Activated T-cell treated with anti-CD3 and anti-CD28 coated beads, Interleukin-2, amount 50 U/mL, for 72 hours (primary cell): ENCODE results near the gene RIMS1. TPM values are rescaled to one million over a fixed set of nuclear protein-coding genes. Genes with fewer than 3 reads are reported as not detected.

Experiments
- ATAC-seq, 2 donors: fragments of 150-1000 bp; cut with Tn5 transposase; replicated peaks in 1 of 2; 2 replicates each; pipeline ENCODE4 v1.10.0; 2021; ENCODE audit warnings: moderate library complexity in 2 of 2, mild to moderate bottlenecking in 1 of 2
- DNase-seq, 2 donors: peaks; one replicate each; pipeline ENCODE4 v3.0.0; 2021 to 2022; ENCODE audit warnings: mixed read lengths in 1 of 2
- H3K27ac Mint-ChIP-seq: one replicate; pipeline ENCODE4 v1.8.0; 2022; ENCODE audit warnings: mild to moderate bottlenecking, moderate library complexity, mixed read lengths
- H3K27me3 Mint-ChIP-seq: one replicate; pipeline ENCODE4 v1.8.0; 2022; ENCODE audit warnings: low read depth, mixed read lengths
- H3K36me3 Mint-ChIP-seq, 2 donors: one replicate each; pipeline ENCODE4 v1.8.0; 2022; ENCODE audit warnings: mixed read lengths in 2 of 2, mild to moderate bottlenecking in 1 of 2; ENCODE audit not compliant: insufficient read depth in 2 of 2
- H3K4me1 Mint-ChIP-seq: one replicate; pipeline ENCODE4 v1.8.0; 2022; ENCODE audit warnings: low read depth, mixed read lengths
- H3K4me3 Mint-ChIP-seq, 2 donors: one replicate each; pipeline ENCODE4 v1.8.0; 2022; ENCODE audit warnings: mild to moderate bottlenecking in 2 of 2, mixed read lengths in 2 of 2, moderate library complexity in 2 of 2
- H3K9me3 Mint-ChIP-seq, 2 donors: one replicate each; pipeline ENCODE4 v1.8.0; 2022; ENCODE audit warnings: mixed read lengths in 2 of 2
- total RNA-seq, 2 donors: library from RNA; stranded (reverse); gene quantifications; one replicate each; pipeline ENCODE4 v1.2.3, GENCODE V29; 2022

RIMS1 gene
- total RNA-seq, 2 donors from 2014 or later: not detected

DNA sequence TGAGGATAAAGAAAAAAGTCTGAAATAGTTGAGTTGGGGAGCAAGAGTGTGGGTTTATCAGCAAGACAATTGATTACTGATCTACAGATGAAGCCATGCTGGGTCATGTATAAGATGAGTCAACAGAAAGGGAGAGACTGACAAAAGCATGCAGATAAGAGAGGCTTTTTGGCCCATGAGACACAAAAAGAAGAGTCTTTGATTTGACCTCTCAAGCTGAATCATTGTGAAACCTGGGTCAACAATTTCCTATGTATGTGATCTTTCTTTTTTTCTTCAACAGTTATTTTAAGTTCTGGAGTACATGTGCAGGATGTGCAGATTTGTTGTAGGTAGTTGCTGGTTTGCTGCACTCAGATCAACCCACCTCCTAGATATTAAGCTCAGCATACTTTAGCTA lies 15.9 kb downstream of the RIMS1 start:
- Mint-ChIP-seq H3K27ac (no peak overlapping the region), H3K4me1 (no peaks in the 10 kb centered on the region), H3K27me3 (no peaks in the 10 kb centered on the region), H3K36me3 (no peaks in the 10 kb centered on the region), H3K9me3 (peaks cover 0 to 1% of the 10 kb centered on the region in 2 donors), H3K4me3 (no peak overlapping the region)
- no peak for ATAC-seq
- DNase-seq: no peak

DNA sequence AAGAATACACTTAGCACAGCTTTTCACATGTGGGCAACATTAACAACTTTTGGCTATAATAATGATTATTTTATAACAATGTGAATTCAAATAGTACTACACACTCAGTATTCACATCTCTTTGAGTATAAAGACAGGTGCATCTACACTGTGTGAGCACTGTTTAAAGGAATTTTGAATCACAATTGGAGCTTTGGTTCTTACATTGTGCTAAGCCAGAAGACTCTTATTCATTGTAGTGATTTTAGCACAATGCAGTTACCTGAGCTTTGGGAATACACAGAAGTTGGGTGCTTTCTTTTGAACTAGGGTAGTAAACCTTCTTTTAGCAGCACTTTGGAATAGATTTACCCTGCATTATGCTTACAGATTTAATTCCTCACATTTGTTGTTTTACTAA lies 20.5 kb downstream of the RIMS1 start:
- Mint-ChIP-seq H3K4me1 (no peaks in the 10 kb centered on the region), H3K27ac (no peak overlapping the region), H3K36me3 (no peaks in the 10 kb centered on the region), H3K27me3 (no peaks in the 10 kb centered on the region), H3K9me3 (peaks cover 1 to 2% of the 10 kb centered on the region in 2 donors), H3K4me3 (no peak overlapping the region)
- DNase-seq (no peak), ATAC-seq (no peak)

DNA sequence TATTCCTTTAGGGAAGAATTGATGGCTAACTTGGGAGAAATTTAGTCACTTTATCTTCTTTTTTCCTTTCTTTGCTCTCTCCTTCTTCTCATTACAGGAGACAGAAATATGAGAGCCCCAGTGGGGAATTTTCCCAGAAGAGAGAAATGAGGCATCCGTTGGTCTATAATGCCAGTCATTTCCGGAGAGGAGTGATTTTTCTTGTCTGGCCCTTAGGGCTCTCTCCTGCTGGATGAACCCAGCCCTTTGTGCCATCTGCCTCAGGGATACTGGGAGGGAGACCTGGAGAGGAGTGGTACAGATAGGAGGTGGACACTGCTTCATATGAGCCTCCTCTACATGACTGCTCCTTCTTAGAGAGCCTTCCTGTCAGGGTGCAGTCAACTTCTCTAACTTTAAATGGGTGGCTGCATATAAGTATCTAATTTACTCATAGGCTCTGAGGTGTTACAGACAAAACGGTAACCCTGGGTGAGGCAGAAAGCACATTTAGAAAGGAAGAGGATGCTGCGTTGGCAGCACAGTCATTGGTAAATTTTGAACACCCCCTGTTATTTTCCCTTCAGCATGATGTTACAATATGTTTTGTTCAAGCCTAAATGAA lies 21.9 kb downstream of the RIMS1 start:
- Mint-ChIP-seq H3K27ac (no peak overlapping the region), H3K4me3 (no peak overlapping the region), H3K9me3 (peaks cover 1 to 2% of the 10 kb centered on the region in 2 donors), H3K4me1 (no peaks in the 10 kb centered on the region), H3K36me3 (no peaks in the 10 kb centered on the region), H3K27me3 (no peaks in the 10 kb centered on the region)
- DNase-seq (no peak), ATAC-seq (no peak)

GRCh38 chr6:71913444-71914234 lies 27.3 kb downstream of the RIMS1 start:
- H3K27me3 Mint-ChIP-seq: no peaks in the 10 kb centered on the region

GRCh38 chr6:71929047-71929446 lies 42.7 kb downstream of the RIMS1 start:
- ATAC-seq (no peak), DNase-seq (no peak)
- Mint-ChIP-seq H3K27ac (no peak overlapping the region), H3K27me3 (no peaks in the 10 kb centered on the region), H3K4me1 (no peaks in the 10 kb centered on the region), H3K36me3 (no peaks in the 10 kb centered on the region), H3K4me3 (no peak overlapping the region), H3K9me3 (peaks cover 2 to 3% of the 10 kb centered on the region in 2 donors)

More at GRCh38 chr6:71913444-71914234, 27.3 kb downstream of the RIMS1 start:
- Mint-ChIP-seq H3K36me3 (no peaks in the 10 kb centered on the region), H3K4me1 (no peaks in the 10 kb centered on the region), H3K9me3 (peaks cover 0 to 2% of the 10 kb centered on the region in 2 donors), H3K27ac (no peak overlapping the region), H3K4me3 (no peak overlapping the region)
- DNase-seq (no peak), ATAC-seq (no peak)

DNA sequence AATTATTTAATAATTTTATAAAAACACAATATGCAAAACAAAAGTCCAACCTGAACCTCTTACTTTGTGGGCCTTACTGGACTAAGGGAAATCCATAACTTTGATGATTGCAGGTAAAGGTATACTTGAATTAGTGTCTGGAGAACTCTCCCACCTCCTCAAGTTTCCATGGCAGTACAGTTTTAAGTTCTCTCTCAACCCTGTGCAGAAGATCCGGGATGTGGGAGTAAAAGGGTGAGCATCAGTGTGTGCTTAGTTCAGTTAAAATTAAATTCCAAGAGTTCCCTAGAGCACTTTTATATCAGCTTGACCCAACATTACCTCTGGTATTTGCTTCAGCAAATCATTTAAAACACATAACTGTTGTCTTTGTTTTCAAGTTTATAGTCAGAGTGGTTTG lies 47.5 kb downstream of the RIMS1 start:
- DNase-seq (no peak), ATAC-seq (no peak)
- H3K9me3 Mint-ChIP-seq: peaks cover 5 to 6% of the 10 kb centered on the region in 2 donors
- no peak overlapping the region for H3K4me3 Mint-ChIP-seq
- no peaks in the 10 kb centered on the region for H3K27me3 Mint-ChIP-seq
- H3K36me3 Mint-ChIP-seq: no peaks in the 10 kb centered on the region
- no peaks in the 10 kb centered on the region for H3K4me1 Mint-ChIP-seq
- H3K27ac Mint-ChIP-seq: no peak overlapping the region

DNA sequence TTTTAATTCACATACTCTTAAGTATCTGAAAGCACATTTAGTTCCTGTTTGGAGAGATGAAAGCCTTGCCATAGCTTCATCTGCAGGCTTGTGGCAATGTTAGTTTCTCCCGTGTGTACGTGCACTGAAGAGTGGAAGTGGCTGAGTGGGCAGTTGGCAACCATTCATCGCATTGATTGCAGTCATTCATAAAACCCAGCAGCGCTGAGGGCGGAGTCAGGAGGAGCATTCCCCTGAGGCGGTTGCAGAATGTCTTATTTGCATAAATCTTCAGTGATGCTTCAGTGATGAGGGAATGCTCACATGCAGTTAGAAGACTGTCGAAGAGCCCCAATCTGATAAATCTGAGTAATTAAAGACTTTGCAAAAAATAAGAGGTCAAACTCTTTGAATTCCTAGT lies 79.1 kb downstream of the RIMS1 start:
- DNase-seq: no peak
- H3K9me3 Mint-ChIP-seq: peaks cover 3 to 5% of the 10 kb centered on the region in 2 donors
- no peak overlapping the region for H3K27ac Mint-ChIP-seq
- no peak for ATAC-seq
- no peaks in the 10 kb centered on the region for H3K4me1 Mint-ChIP-seq
- no peaks in the 10 kb centered on the region for H3K27me3 Mint-ChIP-seq
- peaks cover 0 to 2% of the 10 kb centered on the region in 2 donors for H3K36me3 Mint-ChIP-seq
- no peak overlapping the region for H3K4me3 Mint-ChIP-seq

- H3K4me1 Mint-ChIP-seq: no peaks in the 10 kb centered on the region
- DNase-seq (no peak), ATAC-seq (no peak)
- H3K9me3 Mint-ChIP-seq: peaks cover 4 to 12% of the 10 kb centered on the region in 2 donors
- H3K4me3 Mint-ChIP-seq: no peak overlapping the region
- H3K27me3 Mint-ChIP-seq: no peaks in the 10 kb centered on the region
- no peak overlapping the region for H3K27ac Mint-ChIP-seq
- H3K36me3 Mint-ChIP-seq: no peaks in the 10 kb centered on the region
Measured at GRCh38 chr6:71967436-71967835, 81.1 kb downstream of the RIMS1 start.

GRCh38 chr6:71977884-71978283 lies 91.5 kb downstream of the RIMS1 start:
- no peaks in the 10 kb centered on the region for H3K4me1 Mint-ChIP-seq
- DNase-seq: no peak
- H3K9me3 Mint-ChIP-seq: peaks cover 0 to 4% of the 10 kb centered on the region in 2 donors
- ATAC-seq: no peak
- H3K4me3 Mint-ChIP-seq: no peak overlapping the region
- H3K27me3 Mint-ChIP-seq: no peaks in the 10 kb centered on the region
- H3K36me3 Mint-ChIP-seq: no peaks in the 10 kb centered on the region
- H3K27ac Mint-ChIP-seq: no peak overlapping the region

DNA sequence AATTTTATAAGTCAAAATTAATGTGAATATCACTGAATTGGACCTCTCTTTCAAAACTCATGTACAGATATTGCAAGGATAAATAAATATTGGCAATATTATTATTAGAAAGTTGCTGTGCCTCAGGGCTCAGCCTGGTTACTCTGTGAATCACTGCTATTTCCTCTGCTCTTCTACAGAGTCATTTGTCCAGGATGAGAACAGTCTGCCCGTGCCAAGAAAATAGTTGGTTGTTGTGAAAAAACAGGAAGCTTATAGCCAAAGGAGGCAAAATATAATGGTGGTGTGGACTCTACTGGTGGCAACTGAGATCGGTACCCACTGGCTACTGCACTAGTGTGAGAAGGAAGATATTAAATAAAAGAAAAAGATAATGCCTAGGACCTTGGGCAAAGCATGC lies 93.6 kb downstream of the RIMS1 start:
- H3K9me3 Mint-ChIP-seq: peaks cover 0 to 6% of the 10 kb centered on the region in 2 donors
- DNase-seq: no peak

GRCh38 chr6:71982389-71982788 lies 96.0 kb downstream of the RIMS1 start:
- DNase-seq (no peak), ATAC-seq (no peak)
- H3K27me3 Mint-ChIP-seq: no peaks in the 10 kb centered on the region
- H3K36me3 Mint-ChIP-seq: no peaks in the 10 kb centered on the region
- H3K27ac Mint-ChIP-seq: no peak overlapping the region
- H3K4me3 Mint-ChIP-seq: no peak overlapping the region
- no peaks in the 10 kb centered on the region for H3K4me1 Mint-ChIP-seq
- peaks cover 2 to 6% of the 10 kb centered on the region in 2 donors for H3K9me3 Mint-ChIP-seq

More for the DNA sequence above, 93.6 kb downstream of the RIMS1 start:
- Mint-ChIP-seq H3K27me3 (no peaks in the 10 kb centered on the region), H3K36me3 (no peaks in the 10 kb centered on the region), H3K4me1 (no peaks in the 10 kb centered on the region), H3K4me3 (no peak overlapping the region), H3K27ac (no peak overlapping the region)
- no peak for ATAC-seq

DNA sequence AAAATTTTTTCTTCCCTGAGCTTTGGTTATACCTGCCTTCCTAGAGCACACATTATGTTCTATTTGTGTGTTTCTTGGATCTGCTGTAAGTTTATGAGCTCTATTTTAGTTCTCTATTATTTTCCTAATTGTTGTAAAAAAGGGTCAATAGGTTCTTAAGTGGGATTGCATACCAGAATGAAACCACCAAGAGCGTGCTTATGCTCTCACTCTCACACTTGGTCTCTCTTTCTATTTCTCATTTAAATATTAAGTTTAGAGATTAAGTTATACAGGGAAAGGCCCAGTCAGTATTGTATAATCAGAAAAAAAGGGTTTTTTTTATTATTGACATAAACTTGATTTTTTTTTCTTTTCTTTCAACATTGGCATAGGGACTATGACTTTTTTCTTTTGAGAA lies 96.8 kb downstream of the RIMS1 start:
- no peak for DNase-seq
- H3K9me3 Mint-ChIP-seq: peaks cover 2 to 6% of the 10 kb centered on the region in 2 donors
- no peaks in the 10 kb centered on the region for H3K4me1 Mint-ChIP-seq
- no peaks in the 10 kb centered on the region for H3K36me3 Mint-ChIP-seq
- H3K4me3 Mint-ChIP-seq: no peak overlapping the region
- no peaks in the 10 kb centered on the region for H3K27me3 Mint-ChIP-seq
- ATAC-seq: no peak
- no peak overlapping the region for H3K27ac Mint-ChIP-seq

GRCh38 chr6:71994705-71995271 lies 108.4 kb downstream of the RIMS1 start:
- no peak overlapping the region for H3K4me3 Mint-ChIP-seq

More at GRCh38 chr6:71994705-71995271, 108.4 kb downstream of the RIMS1 start:
- DNase-seq: no peak
- no peak for ATAC-seq
- Mint-ChIP-seq H3K36me3 (no peaks in the 10 kb centered on the region), H3K9me3 (no peaks in the 10 kb centered on the region), H3K27ac (no peak overlapping the region), H3K4me1 (no peaks in the 10 kb centered on the region), H3K27me3 (no peaks in the 10 kb centered on the region)
